Spleen (tissue), 11 donors: ENCODE results near the gene TACC2. TPM values are rescaled to one million over a fixed set of nuclear protein-coding genes. Genes with fewer than 3 reads are reported as not detected.
"Not testable (repeated sequence)": the region's sequence is repeated elsewhere in the genome, so short reads cannot be mapped to it uniquely, and the experiment has no call there.

ENCODE experiments used
- DNase-seq: peaks from one replicate; pipeline ENCODE4 v3.0.0-alpha.2; 2020
- H3K27ac ChIP-seq, 8 donors: fragments of 200-600 bp; sonication (generic) in 7 of 8; 1 replicate in 4 of 8; 2 replicates in 4 of 8; pipeline versions ENCODE4 v1.5.0 to v1.8.0; 2016 to 2021; ENCODE audit warnings: inconsistent platforms in 4 of 8, mild to moderate bottlenecking in 4 of 8, moderate library complexity in 1 of 8
- H3K27me3 ChIP-seq, 7 donors: fragments of 200-600 bp; sonication (generic) in 6 of 7; replicated peaks in 1 of 7; 1 replicate in 4 of 7; 2 replicates in 3 of 7; pipeline versions ENCODE4 v1.5.0 to v1.8.0; 2016 to 2021; ENCODE audit warnings: inconsistent platforms in 3 of 7, mild to moderate bottlenecking in 1 of 7
- H3K36me3 ChIP-seq, 6 donors: fragments of 200-600 bp; sonication (generic) in 5 of 6; 1 replicate in 4 of 6; 2 replicates in 2 of 6; pipeline versions ENCODE4 v1.5.0 to v1.8.0; 2016 to 2021; ENCODE audit warnings: inconsistent platforms in 2 of 6
- H3K4me1 ChIP-seq, 6 donors: fragments of 200-600 bp; sonication (generic) in 5 of 6; 1 replicate in 3 of 6; 2 replicates in 3 of 6; pipeline versions ENCODE4 v1.5.0 to v1.8.0; 2016 to 2021; ENCODE audit warnings: inconsistent platforms in 3 of 6
- H3K4me3 ChIP-seq, 8 donors: fragments of 200-600 bp; sonication (generic) in 7 of 8; 1 replicate in 4 of 8; 2 replicates in 4 of 8; pipeline versions ENCODE4 v1.5.0 to v1.8.0; 2016 to 2021; ENCODE audit warnings: inconsistent platforms in 4 of 8, mild to moderate bottlenecking in 4 of 8, moderate library complexity in 2 of 8
- H3K9me3 ChIP-seq, 8 donors: fragments of 200-600 bp; sonication (generic) in 7 of 8; 1 replicate in 4 of 8; 2 replicates in 4 of 8; pipeline versions ENCODE4 v1.5.0 to v1.8.0; 2016 to 2021; ENCODE audit warnings: inconsistent platforms in 4 of 8
- POLR2A ChIP-seq, 3 donors: fragments of 450-650 bp; IDR thresholded peaks; one replicate each; pipeline ENCODE4 v1.5.1; 2017; ENCODE audit warnings: antibody characterized with exemption in 3 of 3, mild to moderate bottlenecking in 1 of 3
- POLR2AphosphoS5 ChIP-seq, 3 donors: sonication (generic); formaldehyde crosslinking; IDR thresholded peaks; one replicate each; pipeline ENCODE4 v1.5.1; 2017; ENCODE audit warnings: antibody characterized with exemption in 3 of 3
- WGBS, 5 donors: extraction: QIAGEN DNeasy Blood & Tissue Kit in 3 of 5; methylation state at CpG; one replicate each; pipeline versions ENCODE4 v1.1.5 to v1.1.7; 2013 to 2018; 5-methylcytosine and 5-hydroxymethylcytosine counted together
- intact Hi-C: fragments of 100-400 bp; cut with DNase I; formaldehyde crosslinking; loops from one replicate; pipeline ENCODE4 v1.15.0; 2023; ENCODE audit warnings: low total_unique reads
- polyA plus RNA-seq, 3 donors: library from polyadenylated mRNA; stranded (reverse); fragments of 200-250 nt; gene quantifications; one replicate each; pipeline ENCODE4 v1.2.1, GENCODE V29; 2013
- total RNA-seq, 7 donors: library from RNA; depleted of rRNA in 3 of 7; stranded (reverse); fragments of >200 nt in 3 of 7; fragmentation: NEBNext Ultra II Directional in 4 of 7; extraction: Animal tissue kit (Norgen Biotek cat#: 25700) in 4 of 7; gene quantifications; one replicate each; pipeline versions ENCODE4 v1.1.0 to v1.2.1, GENCODE V29; 2016 to 2021
- TF ChIP-seq, protein P1 (sequence below), 11 experiments: fragments of 200-600 bp in 7 of 11; fragments of 450-650 bp in 4 of 11; sonication (generic) in 4 of 11; IDR thresholded peaks in 8 of 11; conservative IDR thresholded peaks in 3 of 11; 1 replicate in 7 of 11; 2 replicates in 4 of 11; pipeline versions ENCODE4 v1.4.0 to v1.8.0; 2016 to 2021; ENCODE audit warnings: antibody characterized with exemption in 11 of 11, inconsistent platforms in 4 of 11, mild to moderate bottlenecking in 1 of 11
- donor health status: healthy with polysubstance abuse.
- donor health status: DM: no; HTN: no; CAD: no; lungs with moderate emphysema.
- donor health status: DM: no; HTN: no; CAD: no.
- donor health status: Bipolar disorder and iron deficiency.
- donor health status: healthy.
- donor health status: DM: no; HTN: no; CAD: no.
- donor health status: DM: yes; HTN: yes; CAD: no.

The TACC2 gene
- total and polyA plus RNA-seq, 10 donors: 2.4 to 13.9 (median 4.5) TPM

DNA sequence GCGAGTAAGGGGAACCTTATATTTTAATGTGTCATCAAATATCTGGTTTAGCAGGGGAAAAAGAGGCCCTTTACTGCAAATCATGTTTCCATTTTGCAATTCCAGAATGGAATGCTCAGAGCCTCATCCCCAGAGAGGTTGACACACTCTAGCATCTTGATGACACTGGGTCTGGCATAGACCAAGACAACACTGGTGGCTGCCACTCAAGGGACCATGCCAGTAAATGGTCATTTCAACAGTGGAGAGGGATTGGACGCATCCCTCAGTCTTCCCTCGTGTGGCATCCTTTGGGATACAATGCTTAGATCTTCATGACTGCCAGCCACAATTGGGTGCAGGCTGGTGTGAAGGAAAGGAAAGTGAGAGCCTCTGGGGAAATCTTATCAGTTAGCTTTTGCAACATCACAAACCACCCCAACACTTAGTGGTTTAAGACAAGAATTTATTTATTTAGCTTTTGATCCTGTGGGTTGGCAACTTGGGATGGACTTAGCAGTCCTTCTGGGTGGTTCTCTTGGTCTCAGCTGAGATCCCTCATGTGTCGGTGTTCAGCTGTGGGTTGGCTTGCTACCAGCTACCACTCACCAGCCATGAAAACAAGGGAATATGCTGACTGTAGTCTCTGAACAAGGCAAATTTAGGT lies 21.6 kb downstream of the TACC2 start:
- Histone ChIP-seq H3K36me3 (no peaks in the 10 kb centered on the region), H3K4me1 (no peaks in the 10 kb centered on the region), H3K27me3 (peaks cover 0 to 10% (median 0%) of the 10 kb centered on the region in 7 donors), H3K4me3 (no peak overlapping the region), H3K27ac (no peak overlapping the region), H3K9me3 (no peaks in the 10 kb centered on the region)
- DNase-seq: no peak
- WGBS, 5 donors: 85 to 88% (median 86%) methylated on average over 4 of the region's 4 CpGs
- intact Hi-C loops: no loop called here
- TF ChIP-seq POLR2AphosphoS5 (IDR thresholded peaks at IDR 0.05): no peak
- TF ChIP-seq POLR2A (IDR thresholded peaks at IDR 0.05): no peak
- TF ChIP-seq, protein P1, sequence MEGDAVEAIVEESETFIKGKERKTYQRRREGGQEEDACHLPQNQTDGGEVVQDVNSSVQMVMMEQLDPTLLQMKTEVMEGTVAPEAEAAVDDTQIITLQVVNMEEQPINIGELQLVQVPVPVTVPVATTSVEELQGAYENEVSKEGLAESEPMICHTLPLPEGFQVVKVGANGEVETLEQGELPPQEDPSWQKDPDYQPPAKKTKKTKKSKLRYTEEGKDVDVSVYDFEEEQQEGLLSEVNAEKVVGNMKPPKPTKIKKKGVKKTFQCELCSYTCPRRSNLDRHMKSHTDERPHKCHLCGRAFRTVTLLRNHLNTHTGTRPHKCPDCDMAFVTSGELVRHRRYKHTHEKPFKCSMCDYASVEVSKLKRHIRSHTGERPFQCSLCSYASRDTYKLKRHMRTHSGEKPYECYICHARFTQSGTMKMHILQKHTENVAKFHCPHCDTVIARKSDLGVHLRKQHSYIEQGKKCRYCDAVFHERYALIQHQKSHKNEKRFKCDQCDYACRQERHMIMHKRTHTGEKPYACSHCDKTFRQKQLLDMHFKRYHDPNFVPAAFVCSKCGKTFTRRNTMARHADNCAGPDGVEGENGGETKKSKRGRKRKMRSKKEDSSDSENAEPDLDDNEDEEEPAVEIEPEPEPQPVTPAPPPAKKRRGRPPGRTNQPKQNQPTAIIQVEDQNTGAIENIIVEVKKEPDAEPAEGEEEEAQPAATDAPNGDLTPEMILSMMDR (IDR thresholded peaks at IDR 0.05 in 8 of 11, conservative IDR thresholded peaks at IDR 0.05 in 3 of 11): no peak

GRCh38 chr10:122012731-122013130 lies 23.8 kb downstream of the TACC2 start:
- H3K27ac ChIP-seq: no peak overlapping the region
- intact Hi-C loops: no loop called here
- TF ChIP-seq, protein P1 (IDR thresholded peaks at IDR 0.05 in 8 of 11, conservative IDR thresholded peaks at IDR 0.05 in 3 of 11): no peak
- no peak for TF ChIP-seq POLR2AphosphoS5 (IDR thresholded peaks at IDR 0.05)
- no peak for TF ChIP-seq POLR2A (IDR thresholded peaks at IDR 0.05)
- H3K4me1 ChIP-seq: no peaks in the 10 kb centered on the region
- no peaks in the 10 kb centered on the region for H3K9me3 ChIP-seq
- DNase-seq: no peak
- H3K27me3 ChIP-seq: peaks cover 0 to 10% (median 0%) of the 10 kb centered on the region in 7 donors
- no peaks in the 10 kb centered on the region for H3K36me3 ChIP-seq
- WGBS, 5 donors: 71 to 86% (median 81%) methylated on average over 5 of the region's 5 CpGs
- no peak overlapping the region for H3K4me3 ChIP-seq

- intact Hi-C loops: no loop called here
- TF ChIP-seq, protein P1 (IDR thresholded peaks at IDR 0.05 in 8 of 11, conservative IDR thresholded peaks at IDR 0.05 in 3 of 11): no peak
- no peak for TF ChIP-seq POLR2AphosphoS5 (IDR thresholded peaks at IDR 0.05)
- Histone ChIP-seq H3K27me3 (peaks cover 0 to 10% (median 0%) of the 10 kb centered on the region in 7 donors), H3K9me3 (no peaks in the 10 kb centered on the region), H3K27ac (no peak overlapping the region), H3K4me1 (no peaks in the 10 kb centered on the region), H3K36me3 (no peaks in the 10 kb centered on the region), H3K4me3 (no peak overlapping the region)
- WGBS, 5 donors: 72 to 77% (median 76%) methylated on average over 7 to 8 of the region's 8 CpGs
- DNase-seq: no peak
These were observed 24.4 kb downstream of the TACC2 start for GRCh38 chr10:122013311-122013780.

DNA sequence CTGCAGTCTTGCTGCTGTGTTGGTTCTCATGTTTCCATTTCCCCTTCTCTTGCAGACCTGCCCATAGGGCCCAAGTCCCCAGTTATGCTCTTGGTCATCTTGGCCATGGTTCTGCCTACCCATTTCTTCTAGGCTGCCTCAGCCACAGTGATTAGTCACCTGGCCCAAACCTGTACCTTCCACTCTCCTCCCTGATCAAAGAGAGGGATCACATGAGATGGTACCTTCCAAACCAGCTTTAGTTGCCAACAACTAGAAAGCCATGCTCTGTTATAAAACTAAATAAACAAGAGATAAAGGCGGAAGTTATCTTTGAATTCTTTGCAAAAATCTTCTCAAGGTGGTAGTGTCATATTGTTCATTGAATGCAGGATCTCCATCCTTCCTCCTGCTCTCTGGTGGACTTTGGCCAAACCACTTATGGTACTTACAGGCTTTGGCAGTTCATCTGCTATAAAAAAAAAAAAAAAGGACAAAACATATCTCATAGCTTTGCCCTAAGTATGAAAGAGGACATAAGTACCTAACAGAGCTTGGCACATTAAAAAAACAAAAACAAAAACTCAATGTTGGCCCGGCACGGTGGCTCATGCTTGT lies 25.8 kb downstream of the TACC2 start:
- intact Hi-C loops: no loop called here
- WGBS, 5 donors: 63 to 91% (median 73%) methylated on average over 3 of the region's 3 CpGs

DNA sequence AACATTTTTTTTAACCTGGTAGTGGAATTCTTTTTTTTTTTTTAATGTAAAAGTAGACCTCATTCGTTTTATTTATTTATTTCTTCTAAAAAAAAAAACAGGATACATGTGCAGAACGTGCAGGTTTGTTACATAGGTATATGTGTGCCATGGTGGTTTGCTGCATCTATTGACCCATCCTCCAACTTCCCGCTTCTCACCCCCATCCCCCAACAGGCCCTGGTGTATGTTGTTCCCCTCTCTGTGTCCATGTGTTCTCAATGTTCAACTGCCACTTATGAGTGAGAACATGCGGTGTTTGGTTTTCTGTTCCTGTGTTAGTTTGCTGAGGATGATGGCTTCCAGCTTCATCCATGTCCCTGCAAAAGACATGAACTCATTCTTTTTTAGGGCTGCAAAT lies 29.0 kb downstream of the TACC2 start:
- H3K27ac ChIP-seq, H3K4me3 ChIP-seq, DNase-seq, intact Hi-C loops, H3K36me3 ChIP-seq, H3K4me1 ChIP-seq, H3K9me3 ChIP-seq: not testable (repeated sequence)
- H3K27me3 ChIP-seq: peaks cover 0 to 14% (median 0%) of the 10 kb centered on the region in 7 donors
- 61 to 70% (median 63%) methylated on average over 4 of the region's 4 CpGs for WGBS, 5 donors

More for the DNA sequence above, 25.8 kb downstream of the TACC2 start:
- Histone ChIP-seq H3K36me3 (no peaks in the 10 kb centered on the region), H3K4me3 (no peak overlapping the region), H3K27me3 (peaks cover 0 to 22% (median 0%) of the 10 kb centered on the region in 7 donors), H3K27ac (no peak overlapping the region), H3K9me3 (no peaks in the 10 kb centered on the region), H3K4me1 (no peaks in the 10 kb centered on the region)
- TF ChIP-seq, protein P1 (IDR thresholded peaks at IDR 0.05 in 8 of 11, conservative IDR thresholded peaks at IDR 0.05 in 3 of 11): no peak
- no peak for TF ChIP-seq POLR2AphosphoS5 (IDR thresholded peaks at IDR 0.05)
- TF ChIP-seq POLR2A (IDR thresholded peaks at IDR 0.05): no peak
- DNase-seq: no peak
